Stimulated activated CD8-positive, alpha-beta memory T cell treated with anti-CD3 and anti-CD28 coated beads, Interleukin-4, amount 100 ng/mL, for 1 hour (primary cell): Measurements from ENCODE around the gene EIF4G1.
A peak's percentile ranks its signal among the peaks of the same experiment; 100 is the strongest.
"Not testable (repeated sequence)": the region's sequence is repeated elsewhere in the genome, so short reads cannot be mapped to it uniquely, and the experiment has no call there.

Source experiments
- DNase-seq, 2 donors: peaks; one replicate each; pipeline ENCODE4 v3.0.0-alpha.2; 2020; ENCODE audit warnings: low read depth in 2 of 2, low spot score in 1 of 2

EIF4G1 gene

GRCh38 chr3:184314363-184314699, at the start of gene EIF4G1:
TSS of gene EIF4G1 (plus strand) at chr3:184314606. CDS start at chr3:184315797, 1,191 bp downstream.
- peak; percentile 84 to 88 for DNase-seq

- not testable (repeated sequence) for DNase-seq
Observed at GRCh38 chr3:184267249-184267648, 47.2 kb upstream of the EIF4G1 start.

- no peak for DNase-seq
Observed at GRCh38 chr3:184272269-184272668, 42.1 kb upstream of the EIF4G1 start.

- no peak for DNase-seq
Observed at GRCh38 chr3:184275381-184275701, 39.1 kb upstream of the EIF4G1 start.

- DNase-seq = no peak
Observed at GRCh38 chr3:184275961-184276910, 38.2 kb upstream of the EIF4G1 start, which contains the start of gene ECE2. TSS of gene ECE2 (plus strand) at chr3:184276022. CDS start at chr3:184276154, 132 bp downstream.

GRCh38 chr3:184277366-184277765, 37.0 kb upstream of the EIF4G1 start:
- DNase-seq = no peak

- no peak for DNase-seq
Observed at GRCh38 chr3:184282941-184283340, 31.5 kb upstream of the EIF4G1 start.

GRCh38 chr3:184283681-184284080, 30.7 kb upstream of the EIF4G1 start:
- no peak for DNase-seq

- no peak for DNase-seq
Observed at GRCh38 chr3:184284696-184285095, 29.7 kb upstream of the EIF4G1 start.

- peak in 1 of 2 donors; percentile 27 for DNase-seq
Observed at GRCh38 chr3:184289426-184289938, 24.9 kb upstream of the EIF4G1 start.

GRCh38 chr3:184290331-184290730, 24.1 kb upstream of the EIF4G1 start:
- DNase-seq = no peak

GRCh38 chr3:184291044-184291737, 23.2 kb upstream of the EIF4G1 start:
- DNase-seq = no peak

GRCh38 chr3:184291738-184292445, 22.5 kb upstream of the EIF4G1 start:
- no peak for DNase-seq

- DNase-seq = no peak
Observed at GRCh38 chr3:184295771-184296170, 18.6 kb upstream of the EIF4G1 start.

GRCh38 chr3:184296616-184297015, 17.8 kb upstream of the EIF4G1 start:
- no peak for DNase-seq

- DNase-seq = peak; percentile 91 to 97
Observed at GRCh38 chr3:184298759-184299487, 15.5 kb upstream of the EIF4G1 start, which contains the start of gene PSMD2. TSS of gene PSMD2 (plus strand) at chr3:184299241. CDS start at chr3:184299267, 26 bp downstream.

GRCh38 chr3:184299488-184300377, 14.7 kb upstream of the EIF4G1 start:
- DNase-seq = no peak

GRCh38 chr3:184300378-184300720, 14.1 kb upstream of the EIF4G1 start:
- no peak for DNase-seq

- no peak for DNase-seq
Observed at GRCh38 chr3:184305577-184305976, 8.8 kb upstream of the EIF4G1 start.
